Adrenal gland (tissue), 12 donors: Measurements from ENCODE around the gene LRP1. TPM values are rescaled to one million over a fixed set of nuclear protein-coding genes. Genes with fewer than 3 reads are reported as not detected.

ENCODE experiments used
- DNase-seq, 7 donors: peaks; one replicate each; pipeline ENCODE4 v3.0.0-alpha.2; 2019 to 2020
- H3K27ac ChIP-seq, 5 donors: fragments of 200-600 bp; sonication (generic) in 4 of 5; 1 replicate in 3 of 5; 2 replicates in 2 of 5; pipeline versions ENCODE4 v1.5.1 to v1.8.0; 2016 to 2020; ENCODE audit warnings: mild to moderate bottlenecking in 1 of 5
- H3K27me3 ChIP-seq: fragments of 200-600 bp; 2 replicates; pipeline ENCODE4 v1.8.0; 2021
- H3K36me3 ChIP-seq, 2 donors: fragments of 200-600 bp; replicated peaks in 1 of 2; 1 replicate in 1 of 2; 2 replicates in 1 of 2; pipeline versions ENCODE4 v1.5.1 to v1.8.0; 2018 to 2022
- H3K4me1 ChIP-seq, 2 donors: fragments of 200-600 bp; replicated peaks in 1 of 2; 1 replicate in 1 of 2; 2 replicates in 1 of 2; pipeline versions ENCODE4 v1.5.1 to v1.8.0; 2018 to 2021
- H3K4me3 ChIP-seq, 4 donors: fragments of 200-600 bp; sonication (generic) in 3 of 4; one replicate each; pipeline ENCODE4 v1.5.1; 2016 to 2018
- H3K9me3 ChIP-seq, 3 donors: fragments of 200-600 bp; sonication (generic) in 1 of 3; replicated peaks in 1 of 3; 1 replicate in 2 of 3; 2 replicates in 1 of 3; pipeline versions ENCODE4 v1.5.1 to v1.8.0; 2016 to 2021
- POLR2A ChIP-seq, 2 donors: fragments of 450-650 bp; IDR thresholded peaks; one replicate each; pipeline ENCODE4 v1.6.1; 2017; ENCODE audit warnings: antibody characterized with exemption in 2 of 2, mild to moderate bottlenecking in 2 of 2, moderate library complexity in 1 of 2
- WGBS, 4 donors: extraction: QIAGEN DNeasy Blood & Tissue Kit in 2 of 4; methylation state at CpG; one replicate each; pipeline versions ENCODE4 v1.1.5 to v1.1.7; 2013 to 2017; 5-methylcytosine and 5-hydroxymethylcytosine counted together
- intact Hi-C, 2 donors: fragments of 100-400 bp; cut with DNase I; formaldehyde crosslinking; loops; one replicate each; pipeline versions ENCODE4 v1.14.1 to v1.15.0; 2022 to 2023
- polyA plus RNA-seq, 3 donors: library from polyadenylated mRNA; stranded (reverse); fragments of 200-250 nt in 2 of 3; fragments of 350-450 nt in 1 of 3; fragmentation: Illumina TruSeq in 1 of 3; extraction: RNeasy Lipid Tissue Mini Kit (QIAGEN cat#74804) in 1 of 3; gene quantifications; one replicate each; pipeline ENCODE4 v1.2.3, GENCODE V29; 2013 to 2014
- total RNA-seq, 9 donors: library from RNA; depleted of rRNA in 4 of 9; stranded (reverse); fragments of >200 nt in 4 of 9; fragments of 120-200 nt in 1 of 9; fragmentation: NEBNext Ultra II Directional in 1 of 9; extraction: Animal tissue kit (Norgen Biotek cat#: 25700) in 1 of 9; gene quantifications; one replicate each; pipeline versions ENCODE4 v1.1.0 to v1.2.4, GENCODE V29; 2013 to 2023
- TF ChIP-seq, protein P1 (sequence below), 6 experiments: fragments of 450-650 bp in 4 of 6; fragments of 200-600 bp in 2 of 6; sonication (generic) in 1 of 6; IDR thresholded peaks; 1 replicate in 5 of 6; 2 replicates in 1 of 6; pipeline versions ENCODE4 v1.5.1 to v1.8.0; 2016 to 2021; ENCODE audit warnings: antibody characterized with exemption in 6 of 6, mild to moderate bottlenecking in 2 of 6, moderate library complexity in 1 of 6
- donor health status: healthy with polysubstance abuse.
- donor health status: Bipolar disorder and iron deficiency.
- donor health status: DM: yes; HTN: yes; CAD: no.
- donor health status: DM: no; HTN: no; CAD: no.
- donor health status: DM: no; HTN: no; CAD: no.
- donor health status: DM: yes; HTN: yes; CAD: no.

Gene LRP1
- total and polyA plus RNA-seq, 12 donors, result 18.4 to 307 (median 138) TPM

- TF ChIP-seq POLR2A (IDR thresholded peaks at IDR 0.05), result no peak
- TF ChIP-seq, protein P1, sequence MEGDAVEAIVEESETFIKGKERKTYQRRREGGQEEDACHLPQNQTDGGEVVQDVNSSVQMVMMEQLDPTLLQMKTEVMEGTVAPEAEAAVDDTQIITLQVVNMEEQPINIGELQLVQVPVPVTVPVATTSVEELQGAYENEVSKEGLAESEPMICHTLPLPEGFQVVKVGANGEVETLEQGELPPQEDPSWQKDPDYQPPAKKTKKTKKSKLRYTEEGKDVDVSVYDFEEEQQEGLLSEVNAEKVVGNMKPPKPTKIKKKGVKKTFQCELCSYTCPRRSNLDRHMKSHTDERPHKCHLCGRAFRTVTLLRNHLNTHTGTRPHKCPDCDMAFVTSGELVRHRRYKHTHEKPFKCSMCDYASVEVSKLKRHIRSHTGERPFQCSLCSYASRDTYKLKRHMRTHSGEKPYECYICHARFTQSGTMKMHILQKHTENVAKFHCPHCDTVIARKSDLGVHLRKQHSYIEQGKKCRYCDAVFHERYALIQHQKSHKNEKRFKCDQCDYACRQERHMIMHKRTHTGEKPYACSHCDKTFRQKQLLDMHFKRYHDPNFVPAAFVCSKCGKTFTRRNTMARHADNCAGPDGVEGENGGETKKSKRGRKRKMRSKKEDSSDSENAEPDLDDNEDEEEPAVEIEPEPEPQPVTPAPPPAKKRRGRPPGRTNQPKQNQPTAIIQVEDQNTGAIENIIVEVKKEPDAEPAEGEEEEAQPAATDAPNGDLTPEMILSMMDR (IDR thresholded peaks at IDR 0.05), result no peak
- 75 to 81% (median 79%) methylated on average over 6 of the region's 6 CpGs for WGBS, 4 donors
- no peak for DNase-seq
- intact Hi-C loops, result no loop called here
- peaks cover 0 to 46% of the 10 kb centered on the region in 2 donors for H3K4me1 ChIP-seq
- H3K36me3 ChIP-seq, result peaks cover 0 to 56% of the 10 kb centered on the region in 2 donors
- peak overlapping the region in 1 of 5 donors; percentile 76 for H3K27ac ChIP-seq
- H3K27me3 ChIP-seq, result no peaks in the 10 kb centered on the region
- no peaks in the 10 kb centered on the region for H3K9me3 ChIP-seq
- no peak overlapping the region for H3K4me3 ChIP-seq
Measured at GRCh38 chr12:57139796-57140649, 11.7 kb downstream of the LRP1 start.

- H3K9me3 ChIP-seq, result no peaks in the 10 kb centered on the region
- peaks cover 0 to 44% of the 10 kb centered on the region in 2 donors for H3K4me1 ChIP-seq
- WGBS, 4 donors, result 50 to 89% (median 85%) methylated on average over 2 to 8 of the region's 8 CpGs
- TF ChIP-seq POLR2A (IDR thresholded peaks at IDR 0.05), result no peak
- TF ChIP-seq, protein P1 (IDR thresholded peaks at IDR 0.05), result no peak
- H3K27ac ChIP-seq, result peak overlapping the region in 1 of 5 donors; percentile 14
- intact Hi-C loops, result no loop called here
- no peak for DNase-seq
- H3K27me3 ChIP-seq, result no peaks in the 10 kb centered on the region
- H3K4me3 ChIP-seq, result no peak overlapping the region
- peaks cover 0 to 68% of the 10 kb centered on the region in 2 donors for H3K36me3 ChIP-seq
Measured at GRCh38 chr12:57141249-57141648, 13.0 kb downstream of the LRP1 start.

- intact Hi-C loops, result no loop called here
- peaks cover 0 to 46% of the 10 kb centered on the region in 2 donors for H3K4me1 ChIP-seq
- peaks cover 0 to 72% of the 10 kb centered on the region in 2 donors for H3K36me3 ChIP-seq
- no peaks in the 10 kb centered on the region for H3K27me3 ChIP-seq
- no peaks in the 10 kb centered on the region for H3K9me3 ChIP-seq
- no peak for DNase-seq
- no peak overlapping the region for H3K4me3 ChIP-seq
- no peak for TF ChIP-seq POLR2A (IDR thresholded peaks at IDR 0.05)
- TF ChIP-seq, protein P1 (IDR thresholded peaks at IDR 0.05), result no peak
- 74 to 80% (median 78%) methylated on average over 8 to 9 of the region's 9 CpGs for WGBS, 4 donors
- peak overlapping the region in 2 of 5 donors; percentile 0 to 53 for H3K27ac ChIP-seq
Measured at GRCh38 chr12:57142121-57142520, 13.8 kb downstream of the LRP1 start.

- no peaks in the 10 kb centered on the region for H3K9me3 ChIP-seq
- intact Hi-C loops, result no loop called here
- WGBS, 4 donors, result 76 to 84% (median 79%) methylated on average over 7 of the region's 7 CpGs
- H3K36me3 ChIP-seq, result peaks cover 0 to 72% of the 10 kb centered on the region in 2 donors
- peak overlapping the region in 1 of 5 donors; percentile 53 for H3K27ac ChIP-seq
- DNase-seq, result no peak
- no peak overlapping the region for H3K4me3 ChIP-seq
- no peaks in the 10 kb centered on the region for H3K27me3 ChIP-seq
- TF ChIP-seq, protein P1 (IDR thresholded peaks at IDR 0.05), result no peak
- TF ChIP-seq POLR2A (IDR thresholded peaks at IDR 0.05), result no peak
- H3K4me1 ChIP-seq, result peaks cover 0 to 44% of the 10 kb centered on the region in 2 donors
Measured at GRCh38 chr12:57142727-57143126, 14.4 kb downstream of the LRP1 start.
